Brain microvascular endothelial cell (primary cell): ENCODE data around the gene GNE.
"Not testable (repeated sequence)": the region's sequence is repeated elsewhere in the genome, so short reads cannot be mapped to it uniquely, and the experiment has no call there.

Experiments
- DNase-seq: peaks from one replicate; pipeline ENCODE4 v3.0.0-alpha.2; 2020
- H3K27ac ChIP-seq: fragments of 250-450 bp; sonication (Bioruptor Pico); 2 replicates; pipeline ENCODE4 v1.5.1; 2020; ENCODE audit warnings: mild to moderate bottlenecking, moderate library complexity
- H3K27me3 ChIP-seq: fragments of 250-450 bp; sonication (Bioruptor Pico); replicated peaks from 2 replicates; pipeline ENCODE4 v1.5.1; 2020; ENCODE audit warnings: mild to moderate bottlenecking
- H3K36me3 ChIP-seq: fragments of 250-450 bp; sonication (Bioruptor Pico); replicated peaks from 2 replicates; pipeline ENCODE4 v1.5.1; 2020; ENCODE audit warnings: mild to moderate bottlenecking
- H3K4me3 ChIP-seq: 2 replicates; pipeline ENCODE4 v1.5.1; 2011; ENCODE audit warnings: low read depth, mild to moderate bottlenecking, control low read depth, low read length, moderate library complexity
- in situ Hi-C: cut with HindIII; loops from 2 replicates; pipeline ENCODE4 v1.10.0; 2017; ENCODE audit warnings: low sequenced_read_pairs, low pct_ligation_motif_present
- TF ChIP-seq, protein P1 (sequence below): IDR thresholded peaks from 2 replicates; pipeline ENCODE4 v1.5.1; 2011; ENCODE audit warnings: low read depth, mild to moderate bottlenecking, moderate library complexity, low read length, control low read depth, inconsistent platforms; ENCODE audit errors: missing control alignments

Gene GNE

DNA sequence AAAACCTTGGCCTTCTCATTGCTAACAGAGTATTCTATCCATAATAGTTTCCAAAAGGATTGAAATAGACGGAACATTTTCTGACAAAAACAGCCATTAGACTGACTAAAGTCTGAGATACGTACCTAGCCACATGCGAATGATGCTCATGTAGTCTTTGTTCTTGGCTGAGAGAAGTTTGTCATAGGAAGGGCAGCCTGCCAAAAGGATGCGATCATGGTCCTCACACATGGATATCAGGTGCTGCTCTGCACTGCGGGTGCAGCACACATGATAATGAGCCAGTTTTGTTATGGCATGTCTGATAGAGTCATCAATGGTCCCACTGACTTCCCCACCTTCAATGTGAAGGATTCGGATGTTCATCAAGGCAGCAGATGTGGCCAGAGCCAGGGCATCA is 12.3 kb downstream of the GNE start:
- in situ Hi-C loops = no loop called here
- Histone ChIP-seq H3K27me3 (no peaks in the 10 kb centered on the region), H3K36me3 (peaks cover 13% of the 10 kb centered on the region), H3K4me3 (no peak overlapping the region), H3K27ac (no peak overlapping the region)
- DNase-seq = no peak
- TF ChIP-seq, protein P1, sequence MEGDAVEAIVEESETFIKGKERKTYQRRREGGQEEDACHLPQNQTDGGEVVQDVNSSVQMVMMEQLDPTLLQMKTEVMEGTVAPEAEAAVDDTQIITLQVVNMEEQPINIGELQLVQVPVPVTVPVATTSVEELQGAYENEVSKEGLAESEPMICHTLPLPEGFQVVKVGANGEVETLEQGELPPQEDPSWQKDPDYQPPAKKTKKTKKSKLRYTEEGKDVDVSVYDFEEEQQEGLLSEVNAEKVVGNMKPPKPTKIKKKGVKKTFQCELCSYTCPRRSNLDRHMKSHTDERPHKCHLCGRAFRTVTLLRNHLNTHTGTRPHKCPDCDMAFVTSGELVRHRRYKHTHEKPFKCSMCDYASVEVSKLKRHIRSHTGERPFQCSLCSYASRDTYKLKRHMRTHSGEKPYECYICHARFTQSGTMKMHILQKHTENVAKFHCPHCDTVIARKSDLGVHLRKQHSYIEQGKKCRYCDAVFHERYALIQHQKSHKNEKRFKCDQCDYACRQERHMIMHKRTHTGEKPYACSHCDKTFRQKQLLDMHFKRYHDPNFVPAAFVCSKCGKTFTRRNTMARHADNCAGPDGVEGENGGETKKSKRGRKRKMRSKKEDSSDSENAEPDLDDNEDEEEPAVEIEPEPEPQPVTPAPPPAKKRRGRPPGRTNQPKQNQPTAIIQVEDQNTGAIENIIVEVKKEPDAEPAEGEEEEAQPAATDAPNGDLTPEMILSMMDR = no peak

DNA sequence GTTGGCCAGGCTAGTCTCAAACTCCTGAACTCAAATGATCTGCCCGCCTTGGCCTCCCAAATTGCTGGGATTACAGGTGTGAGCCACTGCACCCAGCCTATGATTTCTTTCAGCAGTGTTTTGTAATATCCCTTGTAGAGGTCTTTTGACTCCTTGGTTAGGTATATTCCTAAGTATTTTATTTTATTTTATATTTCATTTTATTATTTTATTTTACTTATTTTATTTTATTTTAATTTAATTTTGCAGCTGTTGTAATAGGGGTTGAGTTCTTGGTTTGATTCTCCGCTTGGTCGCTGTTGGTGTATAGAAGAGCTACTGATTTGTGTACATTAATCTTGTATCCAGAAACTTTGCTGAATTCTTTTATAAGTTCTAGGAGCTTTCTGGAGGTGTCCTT is 18.6 kb downstream of the GNE start:
- DNase-seq, H3K27ac ChIP-seq, H3K27me3 ChIP-seq, in situ Hi-C loops, H3K4me3 ChIP-seq: not testable (repeated sequence)
- peaks cover 12% of the 10 kb centered on the region for H3K36me3 ChIP-seq

DNA sequence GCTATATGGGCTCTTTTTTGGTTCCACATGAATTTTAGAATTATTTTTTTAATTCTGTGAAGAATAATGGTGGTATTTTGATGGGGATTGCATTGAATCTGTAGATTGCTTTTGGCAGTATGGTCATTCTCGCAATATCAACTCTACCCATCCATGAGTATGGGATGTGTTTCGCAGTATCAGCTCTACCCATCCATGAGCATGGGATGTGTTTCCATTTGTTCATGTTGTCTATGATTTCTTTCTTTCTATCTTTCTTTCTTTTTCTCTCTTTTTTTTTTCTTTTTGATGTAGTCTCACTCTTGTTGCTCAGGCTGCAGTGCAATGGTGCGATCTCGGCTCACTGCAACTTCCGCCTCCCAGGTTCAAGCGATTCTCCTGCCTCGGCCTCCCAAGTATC is 19.0 kb downstream of the GNE start:
- H3K27me3 ChIP-seq, in situ Hi-C loops, H3K4me3 ChIP-seq, H3K27ac ChIP-seq, DNase-seq: not testable (repeated sequence)
- H3K36me3 ChIP-seq = peaks cover 12% of the 10 kb centered on the region

DNA sequence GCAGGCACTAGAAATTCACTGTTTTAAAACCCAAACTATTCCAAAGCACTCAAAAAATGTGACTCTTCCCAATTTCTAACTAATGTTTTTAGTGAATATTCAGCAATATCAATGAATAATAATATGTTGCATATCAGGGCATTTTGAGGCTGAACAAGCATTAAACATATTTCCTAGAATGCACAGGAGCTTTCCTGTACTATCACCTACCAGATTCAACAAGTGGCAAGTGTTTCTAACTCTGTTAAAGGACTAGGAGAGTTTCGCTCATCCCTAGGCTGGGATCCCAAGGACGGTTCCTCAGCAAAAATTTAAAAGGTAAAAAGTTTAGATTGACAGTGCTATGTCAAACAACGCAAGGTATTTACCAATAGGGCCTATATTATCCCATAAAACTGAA is 21.0 kb downstream of the GNE start:
- Histone ChIP-seq H3K4me3 (no peak overlapping the region), H3K27me3 (no peaks in the 10 kb centered on the region), H3K27ac (no peak overlapping the region), H3K36me3 (peaks cover 6% of the 10 kb centered on the region)
- in situ Hi-C loops = no loop called here
- no peak for DNase-seq
- TF ChIP-seq, protein P1 = no peak

DNA sequence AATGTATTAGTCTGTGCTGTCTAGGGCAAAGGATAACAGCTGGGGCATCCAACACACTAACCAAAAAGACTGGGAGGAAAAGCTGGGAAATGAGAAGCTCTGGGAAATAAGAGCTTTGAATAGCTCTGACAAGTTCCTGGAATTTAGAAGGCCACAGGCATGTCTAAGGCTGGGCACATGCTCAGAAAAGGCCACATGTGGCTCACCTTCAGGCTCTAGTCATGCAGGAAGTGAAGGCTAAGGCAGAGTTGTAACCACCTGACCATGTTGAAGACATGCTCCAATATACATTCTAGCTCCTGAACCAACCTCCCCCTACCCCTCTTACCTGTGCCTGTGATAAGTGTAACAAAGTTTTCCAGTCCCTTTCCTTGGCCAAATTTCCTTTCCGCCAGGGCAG is 35.8 kb downstream of the GNE start:
- H3K27ac ChIP-seq = no peak overlapping the region
- H3K4me3 ChIP-seq = no peak overlapping the region
- H3K27me3 ChIP-seq = no peaks in the 10 kb centered on the region
- TF ChIP-seq, protein P1 = no peak
- in situ Hi-C loops = no loop called here
- H3K36me3 ChIP-seq = peaks cover 73% of the 10 kb centered on the region
- DNase-seq = no peak

DNA sequence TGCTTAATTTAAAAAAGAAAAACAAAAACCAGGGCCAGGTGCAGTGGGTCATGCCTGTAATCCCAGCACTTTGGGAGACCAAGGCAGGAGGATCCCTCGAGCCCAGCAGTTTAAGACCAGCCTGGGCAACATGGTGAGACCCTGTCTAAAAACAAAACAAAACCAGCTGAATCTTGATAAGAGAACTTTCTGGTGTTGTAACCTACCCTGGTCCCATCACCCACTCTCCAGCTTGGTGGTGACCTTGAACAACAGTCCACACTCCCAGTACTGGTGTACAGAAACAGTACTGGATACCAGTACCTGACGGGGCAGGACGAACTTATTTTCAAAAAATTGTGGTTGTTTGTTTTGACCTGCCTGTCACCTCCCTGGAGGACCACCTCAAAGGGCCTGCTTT is 36.6 kb downstream of the GNE start:
- TF ChIP-seq, protein P1 = no peak
- in situ Hi-C loops = no loop called here
- Histone ChIP-seq H3K36me3 (peaks cover 74% of the 10 kb centered on the region), H3K27me3 (no peaks in the 10 kb centered on the region), H3K27ac (no peak overlapping the region), H3K4me3 (no peak overlapping the region)
- DNase-seq = no peak

DNA sequence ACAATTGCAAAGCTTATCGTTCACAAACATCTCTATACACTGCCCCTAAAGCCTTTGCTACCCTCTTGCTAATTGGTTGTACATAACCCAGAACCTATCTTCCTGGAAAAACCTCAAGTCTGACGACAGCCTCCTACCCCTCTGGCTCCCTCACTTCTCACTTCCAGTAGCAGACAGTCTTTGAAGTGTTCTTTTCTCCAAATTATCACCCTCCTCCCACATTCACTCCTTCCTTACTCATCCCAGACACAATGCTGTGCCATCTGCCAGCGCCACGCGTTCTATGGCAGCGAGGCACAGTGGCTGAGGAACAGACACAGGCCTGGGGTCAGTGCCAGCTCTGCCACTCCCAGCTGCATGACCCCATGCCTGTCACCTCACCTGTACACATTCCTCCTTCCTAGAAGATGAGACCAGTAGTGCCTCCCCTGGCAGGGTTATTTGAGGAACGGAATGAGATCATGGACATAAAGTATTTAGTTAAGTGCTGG is 39.8 kb downstream of the GNE start:
- H3K27me3 ChIP-seq = no peaks in the 10 kb centered on the region
- H3K36me3 ChIP-seq = peaks cover 68% of the 10 kb centered on the region
- no peak for DNase-seq
- TF ChIP-seq, protein P1 = no peak
- in situ Hi-C loops = no loop called here
- no peak overlapping the region for H3K4me3 ChIP-seq
- no peak overlapping the region for H3K27ac ChIP-seq
